ENCODE results near the gene CCDC33. TPM values are rescaled to one million over a fixed set of nuclear protein-coding genes. Genes with fewer than 3 reads are reported as not detected.

CCDC33 gene
- total RNA-seq, 1 donor from 2014 or later = not detected

DNA sequence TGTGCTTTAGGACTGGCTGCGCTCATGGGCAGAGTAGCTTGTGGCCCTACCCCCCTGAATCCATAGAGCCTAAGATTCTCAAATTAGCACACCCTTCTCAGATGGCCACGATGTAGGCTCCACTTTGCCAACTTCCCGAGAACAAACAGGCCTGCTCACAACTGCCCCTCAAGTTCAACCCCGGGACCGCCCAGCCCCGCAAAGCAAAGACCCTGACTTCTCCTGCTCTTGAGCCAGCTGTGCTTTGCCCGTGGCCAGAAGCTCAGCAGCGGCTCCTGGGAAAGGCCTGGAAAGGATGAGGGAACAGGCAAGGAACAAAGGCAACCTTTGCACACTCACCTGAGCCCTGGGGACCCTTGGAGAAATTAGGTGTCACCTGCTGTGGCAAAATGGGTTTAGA lies 99.3 kb downstream of the CCDC33 start:
- no peaks in the 10 kb centered on the region for H3K27me3 Mint-ChIP-seq
- DNase-seq = no peak
- H3K27ac Mint-ChIP-seq = no peak overlapping the region
- H3K9me3 Mint-ChIP-seq = no peaks in the 10 kb centered on the region
- intact Hi-C loops (cut with micrococcal nuclease) = no loop called here
- no peak overlapping the region for H3K4me3 Mint-ChIP-seq
- no peaks in the 10 kb centered on the region for H3K36me3 Mint-ChIP-seq (ENCODE audit: low read depth)
- H3K4me1 Mint-ChIP-seq = no peaks in the 10 kb centered on the region

GRCh38 chr15:74336061-74337005 lies 100.2 kb downstream of the CCDC33 start:
- Mint-ChIP-seq H3K27me3 (no peaks in the 10 kb centered on the region), H3K9me3 (no peaks in the 10 kb centered on the region)
- no peak for DNase-seq

GRCh38 chr15:74337146-74337545 lies 101.0 kb downstream of the CCDC33 start:
- H3K27me3 Mint-ChIP-seq = no peaks in the 10 kb centered on the region
- H3K36me3 Mint-ChIP-seq (ENCODE audit: low read depth) = no peaks in the 10 kb centered on the region
- DNase-seq = no peak
- H3K4me1 Mint-ChIP-seq = no peaks in the 10 kb centered on the region
- intact Hi-C loops (cut with micrococcal nuclease) = no loop called here
- no peak overlapping the region for H3K4me3 Mint-ChIP-seq
- H3K9me3 Mint-ChIP-seq = no peaks in the 10 kb centered on the region
- no peak overlapping the region for H3K27ac Mint-ChIP-seq

More at GRCh38 chr15:74336061-74337005, 100.2 kb downstream of the CCDC33 start:
- Mint-ChIP-seq H3K36me3 (ENCODE audit: low read depth) (no peaks in the 10 kb centered on the region), H3K4me1 (no peaks in the 10 kb centered on the region), H3K4me3 (no peak overlapping the region), H3K27ac (no peak overlapping the region)
- intact Hi-C loops (cut with micrococcal nuclease) = no loop called here

DNA sequence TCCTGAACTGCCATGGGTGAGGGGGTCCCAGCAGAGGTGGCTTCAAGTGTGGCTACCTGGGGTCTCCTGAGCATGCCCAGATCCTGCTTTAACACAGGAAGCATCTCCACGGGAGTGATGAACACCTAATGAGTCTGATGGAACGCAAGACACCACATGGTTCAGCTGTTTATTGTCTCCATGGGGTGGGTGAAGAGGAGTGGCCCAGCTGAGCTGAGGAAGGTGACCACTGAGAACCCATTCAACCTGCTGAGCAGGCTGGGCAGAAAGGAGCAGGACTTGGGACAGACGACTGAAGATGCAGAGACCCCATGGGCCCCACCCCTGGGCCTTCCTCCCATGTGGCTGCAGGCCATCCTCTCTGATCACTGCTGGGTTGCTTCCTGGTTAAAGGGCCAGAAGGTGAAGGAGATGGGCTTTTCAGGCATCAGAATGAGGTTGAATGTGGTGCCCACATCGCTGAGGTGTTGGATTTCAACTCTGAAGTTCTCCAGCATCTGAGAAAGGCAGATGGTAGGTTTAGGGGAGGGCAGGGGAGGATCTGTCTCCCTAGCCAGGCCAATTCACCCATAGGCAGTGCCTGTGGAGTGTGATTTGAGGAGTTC lies 101.6 kb downstream of the CCDC33 start:
- H3K4me3 Mint-ChIP-seq = no peak overlapping the region
- no peaks in the 10 kb centered on the region for H3K9me3 Mint-ChIP-seq
- no peaks in the 10 kb centered on the region for H3K36me3 Mint-ChIP-seq (ENCODE audit: low read depth)
- no peak for DNase-seq
- no peaks in the 10 kb centered on the region for H3K4me1 Mint-ChIP-seq
- no peaks in the 10 kb centered on the region for H3K27me3 Mint-ChIP-seq
- intact Hi-C loops (cut with micrococcal nuclease) = no loop called here
- no peak overlapping the region for H3K27ac Mint-ChIP-seq

GRCh38 chr15:74338676-74339075 lies 102.5 kb downstream of the CCDC33 start:
- Mint-ChIP-seq H3K27me3 (no peaks in the 10 kb centered on the region), H3K4me1 (no peaks in the 10 kb centered on the region), H3K27ac (no peak overlapping the region), H3K4me3 (no peak overlapping the region), H3K36me3 (ENCODE audit: low read depth) (no peaks in the 10 kb centered on the region), H3K9me3 (no peaks in the 10 kb centered on the region)
- DNase-seq = no peak
- intact Hi-C loops (cut with micrococcal nuclease) = no loop called here

GRCh38 chr15:74339371-74339770 lies 103.2 kb downstream of the CCDC33 start:
- Mint-ChIP-seq H3K36me3 (ENCODE audit: low read depth) (no peaks in the 10 kb centered on the region), H3K9me3 (no peaks in the 10 kb centered on the region), H3K27ac (no peak overlapping the region)

GRCh38 chr15:74340150-74340549 lies 104.0 kb downstream of the CCDC33 start:
- intact Hi-C loops (cut with micrococcal nuclease) = no loop called here
- no peak overlapping the region for H3K4me3 Mint-ChIP-seq
- DNase-seq = no peak
- H3K27me3 Mint-ChIP-seq = no peaks in the 10 kb centered on the region
- H3K27ac Mint-ChIP-seq = no peak overlapping the region
- H3K4me1 Mint-ChIP-seq = no peaks in the 10 kb centered on the region
- H3K36me3 Mint-ChIP-seq (ENCODE audit: low read depth) = no peaks in the 10 kb centered on the region
- H3K9me3 Mint-ChIP-seq = no peaks in the 10 kb centered on the region

More at GRCh38 chr15:74339371-74339770, 103.2 kb downstream of the CCDC33 start:
- H3K27me3 Mint-ChIP-seq = no peaks in the 10 kb centered on the region
- no peak overlapping the region for H3K4me3 Mint-ChIP-seq
- no peaks in the 10 kb centered on the region for H3K4me1 Mint-ChIP-seq
- intact Hi-C loops (cut with micrococcal nuclease) = no loop called here
- DNase-seq = no peak

DNA sequence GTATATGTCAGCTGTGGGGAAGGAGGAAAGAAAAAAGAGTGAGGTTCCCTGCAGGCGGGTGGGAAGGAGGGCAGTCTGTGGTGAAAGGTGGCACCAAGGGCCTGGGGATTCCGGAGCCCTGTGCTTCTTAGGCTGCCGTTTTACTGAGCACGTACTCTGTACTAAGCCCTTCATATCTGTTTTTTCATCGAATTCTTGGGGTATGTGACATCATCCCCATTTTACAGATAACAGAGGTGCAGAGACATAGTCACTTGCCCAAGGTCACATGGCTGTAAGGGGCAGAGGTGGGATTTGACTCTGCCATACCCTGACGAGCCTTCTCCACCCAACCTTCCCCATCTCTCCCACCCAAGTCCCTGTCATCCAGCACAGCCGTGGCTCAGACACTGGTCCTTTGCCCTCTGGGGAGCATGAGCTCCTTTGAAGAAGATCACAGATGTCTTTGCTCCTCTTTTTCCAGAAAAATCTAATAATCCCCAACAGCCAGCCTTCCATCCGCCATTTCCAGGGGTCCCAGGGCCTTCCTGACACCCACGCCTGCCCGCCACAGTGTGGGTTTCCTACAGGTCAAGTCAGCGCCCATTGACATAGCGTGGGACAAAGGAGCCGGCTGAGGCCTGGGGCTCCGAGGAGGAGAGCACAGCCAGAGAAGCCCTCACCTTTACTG lies 107.1 kb downstream of the CCDC33 start:
- Mint-ChIP-seq H3K27me3 (no peaks in the 10 kb centered on the region), H3K36me3 (ENCODE audit: low read depth) (no peaks in the 10 kb centered on the region), H3K4me3 (no peak overlapping the region), H3K27ac (no peak overlapping the region), H3K4me1 (no peaks in the 10 kb centered on the region), H3K9me3 (no peaks in the 10 kb centered on the region)
- intact Hi-C loops (cut with micrococcal nuclease) = no loop called here
- no peak for DNase-seq

GRCh38 chr15:74343797-74344127 lies 107.6 kb downstream of the CCDC33 start:
- intact Hi-C loops (cut with micrococcal nuclease) = no loop called here
- no peak overlapping the region for H3K4me3 Mint-ChIP-seq
- H3K4me1 Mint-ChIP-seq = no peaks in the 10 kb centered on the region
- H3K27me3 Mint-ChIP-seq = no peaks in the 10 kb centered on the region
- no peak for DNase-seq
- no peak overlapping the region for H3K27ac Mint-ChIP-seq
- H3K9me3 Mint-ChIP-seq = no peaks in the 10 kb centered on the region
- H3K36me3 Mint-ChIP-seq (ENCODE audit: low read depth) = no peaks in the 10 kb centered on the region

- H3K27me3 Mint-ChIP-seq = peaks cover 6% of the 10 kb centered on the region
- no peaks in the 10 kb centered on the region for H3K4me1 Mint-ChIP-seq
Measured at GRCh38 chr15:74345051-74345450, 108.9 kb downstream of the CCDC33 start.

DNA sequence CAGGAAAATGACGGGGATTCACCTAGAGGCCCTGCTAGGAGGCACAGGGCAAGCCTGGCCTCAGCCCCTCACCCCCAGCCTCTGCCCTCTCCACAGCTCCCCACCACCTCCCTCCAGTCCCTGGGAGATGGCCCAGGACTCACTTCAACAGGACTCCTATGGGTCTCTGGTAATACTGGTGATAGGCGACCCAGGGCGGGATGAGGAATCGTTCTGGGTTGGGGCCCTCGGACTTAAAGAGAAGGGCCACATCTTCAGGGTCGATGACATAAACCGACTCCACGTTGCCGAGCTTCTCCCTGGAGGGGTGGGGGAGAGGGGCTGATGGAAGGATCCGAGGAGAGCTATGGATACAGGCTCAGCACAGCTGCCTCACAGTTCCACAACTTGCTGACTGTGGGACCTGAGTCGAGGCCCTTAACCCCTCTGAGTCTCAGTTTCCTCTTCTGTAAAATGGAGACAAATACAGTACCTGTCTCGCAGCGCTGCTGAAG lies 111.7 kb downstream of the CCDC33 start:
- peaks cover 7% of the 10 kb centered on the region for H3K27me3 Mint-ChIP-seq

More at GRCh38 chr15:74345051-74345450, 108.9 kb downstream of the CCDC33 start:
- intact Hi-C loops (cut with micrococcal nuclease) = no loop called here
- DNase-seq = no peak
- Mint-ChIP-seq H3K36me3 (ENCODE audit: low read depth) (no peaks in the 10 kb centered on the region), H3K9me3 (no peaks in the 10 kb centered on the region), H3K4me3 (no peak overlapping the region), H3K27ac (no peak overlapping the region)

DNA sequence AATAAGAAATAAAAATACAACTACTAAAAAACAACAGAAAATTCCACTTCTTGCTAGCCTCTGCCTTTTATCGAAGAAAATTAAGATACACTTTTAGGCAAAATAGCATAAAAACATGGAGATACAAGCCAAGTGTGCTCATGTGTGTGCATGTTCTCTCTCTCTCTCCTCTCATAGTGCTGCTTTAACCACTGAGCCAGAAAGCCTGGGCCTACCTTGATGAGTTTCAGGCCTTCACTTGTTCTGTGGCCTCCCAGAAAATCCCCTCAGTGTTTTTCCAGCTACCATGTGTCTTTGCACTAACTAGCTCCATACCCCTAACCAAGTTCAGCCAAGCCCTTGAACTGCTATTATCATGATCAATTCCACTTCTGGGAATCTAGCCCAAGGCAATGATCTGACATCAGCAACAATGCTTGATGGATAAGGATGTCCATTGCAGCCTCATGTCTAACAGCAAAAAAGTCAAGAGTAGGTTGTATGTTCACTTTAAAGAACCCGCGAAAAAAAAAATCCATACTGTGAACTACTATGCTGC lies 113.2 kb downstream of the CCDC33 start:
- Mint-ChIP-seq H3K9me3 (peaks cover under 1% of the 10 kb centered on the region), H3K27ac (no peak overlapping the region), H3K27me3 (peaks cover 11% of the 10 kb centered on the region), H3K4me3 (no peak overlapping the region), H3K36me3 (ENCODE audit: low read depth) (no peaks in the 10 kb centered on the region), H3K4me1 (no peaks in the 10 kb centered on the region)
- intact Hi-C loops (cut with micrococcal nuclease) = no loop called here
- DNase-seq = no peak

More for the DNA sequence above, 111.7 kb downstream of the CCDC33 start:
- Mint-ChIP-seq H3K9me3 (no peaks in the 10 kb centered on the region), H3K4me3 (no peak overlapping the region), H3K36me3 (ENCODE audit: low read depth) (no peaks in the 10 kb centered on the region), H3K27ac (no peak overlapping the region), H3K4me1 (no peaks in the 10 kb centered on the region)
- no peak for DNase-seq
- intact Hi-C loops (cut with micrococcal nuclease) = no loop called here

DNA sequence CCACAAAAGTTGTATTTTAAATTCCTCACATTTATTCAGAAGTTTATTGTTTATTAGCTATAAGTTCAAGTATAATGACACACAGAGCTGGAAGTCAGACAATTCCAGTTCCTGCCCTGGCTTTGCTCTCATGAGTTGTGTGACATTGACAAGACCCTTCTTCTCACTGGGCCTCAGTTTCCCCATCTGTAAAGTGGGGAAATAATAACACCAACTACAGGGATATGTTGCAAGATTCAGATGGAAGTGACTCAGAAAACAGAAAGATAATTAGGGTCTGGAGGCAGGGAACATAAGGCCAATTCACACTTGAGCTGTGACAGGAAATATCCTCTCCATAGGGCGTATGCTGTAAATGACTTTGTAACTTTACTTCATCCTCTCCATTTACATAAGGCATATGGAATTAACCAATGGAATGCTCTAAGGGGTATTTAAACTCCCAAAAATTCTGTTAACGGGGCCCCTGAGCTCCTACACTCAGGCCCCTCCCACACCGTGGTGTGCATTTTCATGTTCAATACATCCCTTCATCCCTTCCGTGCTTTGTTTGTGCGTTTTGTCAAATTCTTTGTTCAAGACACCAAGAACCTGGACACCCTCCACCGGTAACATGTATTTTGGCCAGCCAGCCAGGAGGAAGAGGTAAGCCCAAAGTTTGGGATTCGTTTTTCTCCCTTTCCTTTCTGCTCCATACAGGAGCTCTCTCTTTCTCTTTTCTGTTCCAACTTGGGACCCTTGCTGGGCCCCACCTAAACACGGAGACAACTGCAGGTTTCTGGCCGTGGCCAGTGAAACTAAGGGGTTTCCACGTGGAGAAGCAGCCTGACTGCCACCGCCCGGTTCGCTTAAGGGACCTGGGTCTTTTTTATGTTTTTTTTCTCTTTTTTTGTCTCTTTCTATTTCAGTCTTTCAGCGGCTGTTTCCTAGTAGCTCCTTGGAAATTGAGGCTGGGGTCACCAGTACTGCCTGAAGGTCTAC lies 114.5 kb downstream of the CCDC33 start:
- Mint-ChIP-seq H3K4me3 (no peak overlapping the region), H3K4me1 (no peaks in the 10 kb centered on the region), H3K9me3 (peaks cover 14% of the 10 kb centered on the region), H3K27ac (no peak overlapping the region), H3K27me3 (peaks cover 22% of the 10 kb centered on the region), H3K36me3 (ENCODE audit: low read depth) (no peaks in the 10 kb centered on the region)
- intact Hi-C loops (cut with micrococcal nuclease) = no loop called here
- no peak for DNase-seq

Measured in activated CD4-positive, alpha-beta T cell treated with anti-CD3 and anti-CD28 coated beads, Interleukin-2, amount 10 ng/mL, durations not matched to agents 24 days and 14 days (primary cell).